NCI-H146 (cell line): ENCODE measurements around the gene FMO4.
"Not testable (repeated sequence)": the region's sequence is repeated elsewhere in the genome, so short reads cannot be mapped to it uniquely, and the experiment has no call there.

Experiments used
- DNase-seq: peaks from one replicate; lab custom pipeline; 2025; lab: John Stamatoyannopoulos, UW

The FMO4 gene

DNA sequence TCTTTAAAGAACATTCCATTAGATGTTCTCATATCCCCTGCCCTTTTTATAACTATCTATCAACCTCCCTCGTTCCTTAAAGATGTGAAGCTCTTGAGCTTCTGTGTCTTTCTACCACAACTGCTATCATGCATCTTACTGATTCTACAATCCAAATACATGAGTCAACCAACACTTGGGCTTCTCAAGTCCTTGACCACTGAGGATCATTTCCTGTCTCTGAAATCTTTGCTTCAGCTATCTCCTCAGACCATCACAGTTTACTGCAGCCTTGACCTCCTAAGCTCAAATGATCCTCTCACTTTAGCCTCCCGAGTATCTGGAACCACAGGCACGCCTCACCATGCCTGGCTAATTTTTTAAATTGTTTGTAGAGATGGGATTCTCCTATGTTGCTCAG, 75.2 kb downstream of the FMO4 start:
- no peak for DNase-seq

- not testable (repeated sequence) for DNase-seq
These were observed 76.8 kb downstream of the FMO4 start for GRCh38 chr1:171390740-171391139.
